Liver (tissue), 9 donors: Measurements from ENCODE around the gene ST6GALNAC3. TPM values are rescaled to one million over a fixed set of nuclear protein-coding genes. Genes with fewer than 3 reads are reported as not detected.

Experiments
- DNase-seq: peaks from one replicate; pipeline ENCODE4 v3.0.0-alpha.2; 2017; ENCODE audit warnings: low spot score
- H3K27ac ChIP-seq, 2 donors: one replicate each; pipeline ENCODE4 v1.7.0; 2013; ENCODE audit warnings: inconsistent platforms in 2 of 2, low read length in 2 of 2, control low read depth in 1 of 2, low read depth in 1 of 2, mild to moderate bottlenecking in 1 of 2
- H3K27me3 ChIP-seq, 4 donors: one replicate each; pipeline versions ENCODE4 v1.6.1 to v1.7.0; 2013; ENCODE audit warnings: low read length in 3 of 4, inconsistent platforms in 1 of 4, mild to moderate bottlenecking in 1 of 4, moderate library complexity in 1 of 4; ENCODE audit not compliant: control insufficient read depth in 4 of 4, insufficient read depth in 4 of 4
- H3K36me3 ChIP-seq, 4 donors: one replicate each; pipeline versions ENCODE4 v1.6.1 to v1.7.0; 2013; ENCODE audit warnings: low read length in 3 of 4, mild to moderate bottlenecking in 3 of 4, low read depth in 1 of 4, moderate library complexity in 1 of 4; ENCODE audit not compliant: control insufficient read depth in 4 of 4, insufficient read depth in 3 of 4
- H3K4me1 ChIP-seq, 4 donors: one replicate each; pipeline versions ENCODE4 v1.6.1 to v1.7.0; 2013; ENCODE audit warnings: low read length in 3 of 4, mild to moderate bottlenecking in 3 of 4, moderate library complexity in 1 of 4; ENCODE audit not compliant: control insufficient read depth in 4 of 4, insufficient read depth in 4 of 4
- H3K4me3 ChIP-seq, 3 donors: one replicate each; pipeline versions ENCODE4 v1.6.1 to v1.7.0; 2013; ENCODE audit warnings: low read length in 3 of 3, control low read depth in 1 of 3, low read depth in 1 of 3, mild to moderate bottlenecking in 1 of 3
- H3K9ac ChIP-seq, 2 donors: one replicate each; pipeline ENCODE4 v1.7.0; 2013; ENCODE audit warnings: low read length in 2 of 2, mild to moderate bottlenecking in 2 of 2, moderate library complexity in 2 of 2, control low read depth in 1 of 2, low read depth in 1 of 2
- H3K9me3 ChIP-seq, 4 donors: one replicate each; pipeline versions ENCODE4 v1.6.1 to v1.7.0; 2013; ENCODE audit warnings: low read length in 3 of 4; ENCODE audit not compliant: control insufficient read depth in 4 of 4
- EGR1 ChIP-seq, 2 donors: IDR thresholded peaks; 2 replicates each; pipeline ENCODE4 v1.6.1; 2016 to 2018; ENCODE audit warnings: antibody characterized with exemption in 2 of 2, low read depth in 2 of 2
- FOXA1 ChIP-seq: IDR thresholded peaks from 2 replicates; pipeline ENCODE4 v1.6.1; 2016; ENCODE audit warnings: antibody characterized with exemption
- FOXA2 ChIP-seq: IDR thresholded peaks from 2 replicates; pipeline ENCODE4 v1.6.1; 2016; ENCODE audit warnings: antibody characterized with exemption
- GABPA ChIP-seq, 2 donors: IDR thresholded peaks in 1 of 2; conservative IDR thresholded peaks in 1 of 2; 2 replicates each; pipeline ENCODE4 v1.6.1; 2016; ENCODE audit warnings: antibody characterized with exemption in 2 of 2, mild to moderate bottlenecking in 1 of 2, moderate library complexity in 1 of 2
- HNF4A ChIP-seq, 2 donors: conservative IDR thresholded peaks; 2 replicates each; pipeline ENCODE4 v1.6.1; 2016; ENCODE audit warnings: antibody characterized with exemption in 2 of 2, mild to moderate bottlenecking in 2 of 2
- HNF4G ChIP-seq: IDR thresholded peaks from 2 replicates; pipeline ENCODE4 v1.6.1; 2016; ENCODE audit warnings: antibody characterized with exemption
- JUND ChIP-seq, 2 donors: IDR thresholded peaks; 2 replicates each; pipeline ENCODE4 v1.6.1; 2016; ENCODE audit warnings: antibody characterized with exemption in 2 of 2
- NR2F2 ChIP-seq: IDR thresholded peaks from 2 replicates; pipeline ENCODE4 v1.6.1; 2016; ENCODE audit warnings: antibody characterized with exemption
- RAD21 ChIP-seq, 2 donors: IDR thresholded peaks; 2 replicates each; pipeline ENCODE4 v1.6.1; 2016; ENCODE audit warnings: antibody characterized with exemption in 2 of 2, mild to moderate bottlenecking in 2 of 2
- RXRA ChIP-seq, 2 donors: IDR thresholded peaks; 2 replicates each; pipeline ENCODE4 v1.6.1; 2017 to 2018; ENCODE audit warnings: antibody characterized with exemption in 2 of 2, mild to moderate bottlenecking in 1 of 2
- SP1 ChIP-seq: IDR thresholded peaks from 2 replicates; pipeline ENCODE4 v1.6.1; 2018; ENCODE audit warnings: antibody characterized with exemption, mild to moderate bottlenecking
- TAF1 ChIP-seq: conservative IDR thresholded peaks from 2 replicates; pipeline ENCODE4 v1.6.1; 2016; ENCODE audit warnings: antibody characterized with exemption, mild to moderate bottlenecking
- YY1 ChIP-seq: IDR thresholded peaks from 2 replicates; pipeline ENCODE4 v1.6.1; 2016; ENCODE audit warnings: antibody characterized with exemption, mild to moderate bottlenecking
- WGBS: extraction: QIAGEN DNeasy Blood & Tissue Kit; methylation state at CpG from one replicate; pipeline ENCODE4 v1.1.7; 2013; 5-methylcytosine and 5-hydroxymethylcytosine counted together
- polyA plus RNA-seq, 2 donors: library from polyadenylated mRNA; stranded (reverse) in 1 of 2; unstranded in 1 of 2; fragments of 200-250 nt in 1 of 2; fragments of >200 nt in 1 of 2; fragmentation: Nextera tagmentation in 1 of 2; extraction: Ambion mirVana in 1 of 2; gene quantifications; one replicate each; pipeline versions ENCODE4 v1.2.1 to v1.2.3, GENCODE V29; 2013 to 2015
- total RNA-seq, 2 donors: library from RNA; depleted of rRNA; stranded (reverse); fragments of >200 nt; gene quantifications; one replicate each; pipeline ENCODE4 v1.2.3, GENCODE V29; 2014
- TF ChIP-seq, protein P1 (sequence below): IDR thresholded peaks from 2 replicates; pipeline ENCODE4 v1.6.1; 2016; ENCODE audit warnings: antibody characterized with exemption
- TF ChIP-seq, protein P2 (sequence below): fragments of 150-350 bp; IDR thresholded peaks from 2 replicates; pipeline ENCODE4 v1.5.1; 2017; ENCODE audit warnings: improper control_type of control experiment, low read depth, low read length; ENCODE audit not compliant: missing input control
- TF ChIP-seq, protein P3 (sequence below): IDR thresholded peaks from 2 replicates; pipeline ENCODE4 v1.6.1; 2016; ENCODE audit warnings: antibody characterized with exemption
- TF ChIP-seq, protein P4 (sequence below): IDR thresholded peaks from 2 replicates; pipeline ENCODE4 v1.6.1; 2016; ENCODE audit warnings: antibody characterized with exemption, mild to moderate bottlenecking
- TF ChIP-seq, protein P5 (sequence below): IDR thresholded peaks from 2 replicates; pipeline ENCODE4 v1.6.1; 2016; ENCODE audit warnings: antibody characterized with exemption
- donor health status: healthy.
- donor health status: healthy.
- donor health status: healthy.
- donor health status: healthy.
- donor health status: healthy.

Gene ST6GALNAC3
- total and polyA plus RNA-seq, 4 donors = 1.2 to 5.0 (median 3.2) TPM

DNA sequence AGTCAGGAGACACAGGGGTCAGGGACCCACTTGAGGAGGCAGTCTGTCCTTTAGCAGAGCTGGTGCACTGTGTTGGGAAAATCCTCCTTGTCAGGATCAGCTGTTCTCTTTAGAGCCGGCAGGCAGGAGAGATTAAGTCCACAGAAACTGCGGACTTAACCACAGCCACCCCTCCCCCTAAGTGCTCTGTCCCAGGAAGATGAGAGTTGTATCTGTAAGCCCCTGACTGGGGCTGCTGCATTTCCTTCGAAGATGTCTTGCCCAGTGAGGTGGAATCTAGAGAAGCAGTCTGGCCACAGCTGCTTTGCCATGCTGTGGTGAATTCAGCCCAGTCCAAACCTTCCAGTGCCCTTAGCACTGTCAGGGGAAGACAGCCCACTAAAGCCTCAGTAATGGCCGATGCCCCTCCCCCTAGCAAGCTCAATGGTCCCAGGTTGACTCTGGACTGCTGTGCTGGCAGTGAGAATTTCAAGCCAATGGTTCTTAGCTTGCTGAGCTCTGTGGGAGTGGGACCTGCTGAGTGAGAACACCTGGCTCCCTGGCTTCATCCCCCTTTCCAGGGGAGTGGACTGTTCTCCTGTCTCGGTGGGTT, 172.8 kb downstream of the ST6GALNAC3 start:
- Histone ChIP-seq H3K27ac (no peak overlapping the region), H3K36me3 (no peaks in the 10 kb centered on the region), H3K27me3 (peaks cover 0 to 3% (median 0%) of the 10 kb centered on the region in 4 donors), H3K9ac (no peak overlapping the region), H3K4me1 (no peaks in the 10 kb centered on the region), H3K4me3 (no peak overlapping the region), H3K9me3 (peaks cover 0 to 2% (median 0%) of the 10 kb centered on the region in 4 donors)
- WGBS = 39% methylated on average over 5 of the region's 5 CpGs
- TF ChIP-seq, protein P1, sequence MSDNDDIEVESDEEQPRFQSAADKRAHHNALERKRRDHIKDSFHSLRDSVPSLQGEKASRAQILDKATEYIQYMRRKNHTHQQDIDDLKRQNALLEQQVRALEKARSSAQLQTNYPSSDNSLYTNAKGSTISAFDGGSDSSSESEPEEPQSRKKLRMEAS = no peak
- TF ChIP-seq, protein P2, sequence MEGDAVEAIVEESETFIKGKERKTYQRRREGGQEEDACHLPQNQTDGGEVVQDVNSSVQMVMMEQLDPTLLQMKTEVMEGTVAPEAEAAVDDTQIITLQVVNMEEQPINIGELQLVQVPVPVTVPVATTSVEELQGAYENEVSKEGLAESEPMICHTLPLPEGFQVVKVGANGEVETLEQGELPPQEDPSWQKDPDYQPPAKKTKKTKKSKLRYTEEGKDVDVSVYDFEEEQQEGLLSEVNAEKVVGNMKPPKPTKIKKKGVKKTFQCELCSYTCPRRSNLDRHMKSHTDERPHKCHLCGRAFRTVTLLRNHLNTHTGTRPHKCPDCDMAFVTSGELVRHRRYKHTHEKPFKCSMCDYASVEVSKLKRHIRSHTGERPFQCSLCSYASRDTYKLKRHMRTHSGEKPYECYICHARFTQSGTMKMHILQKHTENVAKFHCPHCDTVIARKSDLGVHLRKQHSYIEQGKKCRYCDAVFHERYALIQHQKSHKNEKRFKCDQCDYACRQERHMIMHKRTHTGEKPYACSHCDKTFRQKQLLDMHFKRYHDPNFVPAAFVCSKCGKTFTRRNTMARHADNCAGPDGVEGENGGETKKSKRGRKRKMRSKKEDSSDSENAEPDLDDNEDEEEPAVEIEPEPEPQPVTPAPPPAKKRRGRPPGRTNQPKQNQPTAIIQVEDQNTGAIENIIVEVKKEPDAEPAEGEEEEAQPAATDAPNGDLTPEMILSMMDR = no peak
- no peak for TF ChIP-seq FOXA2
- TF ChIP-seq SP1 = no peak
- no peak for TF ChIP-seq JUND (IDR thresholded peaks at IDR 0.05)
- no peak for TF ChIP-seq NR2F2
- no peak for TF ChIP-seq TAF1
- TF ChIP-seq, protein P3, sequence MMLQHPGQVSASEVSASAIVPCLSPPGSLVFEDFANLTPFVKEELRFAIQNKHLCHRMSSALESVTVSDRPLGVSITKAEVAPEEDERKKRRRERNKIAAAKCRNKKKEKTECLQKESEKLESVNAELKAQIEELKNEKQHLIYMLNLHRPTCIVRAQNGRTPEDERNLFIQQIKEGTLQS = no peak
- no peak for TF ChIP-seq RAD21 (IDR thresholded peaks at IDR 0.05)
- no peak for TF ChIP-seq EGR1 (IDR thresholded peaks at IDR 0.05; ENCODE audit: low read depth in 2 of 2)
- no peak for TF ChIP-seq HNF4A (conservative IDR thresholded peaks at IDR 0.05)
- no peak for TF ChIP-seq RXRA (IDR thresholded peaks at IDR 0.05)
- no peak for TF ChIP-seq GABPA (IDR thresholded peaks at IDR 0.05 in 1 of 2, conservative IDR thresholded peaks at IDR 0.05 in 1 of 2)
- TF ChIP-seq, protein P4, sequence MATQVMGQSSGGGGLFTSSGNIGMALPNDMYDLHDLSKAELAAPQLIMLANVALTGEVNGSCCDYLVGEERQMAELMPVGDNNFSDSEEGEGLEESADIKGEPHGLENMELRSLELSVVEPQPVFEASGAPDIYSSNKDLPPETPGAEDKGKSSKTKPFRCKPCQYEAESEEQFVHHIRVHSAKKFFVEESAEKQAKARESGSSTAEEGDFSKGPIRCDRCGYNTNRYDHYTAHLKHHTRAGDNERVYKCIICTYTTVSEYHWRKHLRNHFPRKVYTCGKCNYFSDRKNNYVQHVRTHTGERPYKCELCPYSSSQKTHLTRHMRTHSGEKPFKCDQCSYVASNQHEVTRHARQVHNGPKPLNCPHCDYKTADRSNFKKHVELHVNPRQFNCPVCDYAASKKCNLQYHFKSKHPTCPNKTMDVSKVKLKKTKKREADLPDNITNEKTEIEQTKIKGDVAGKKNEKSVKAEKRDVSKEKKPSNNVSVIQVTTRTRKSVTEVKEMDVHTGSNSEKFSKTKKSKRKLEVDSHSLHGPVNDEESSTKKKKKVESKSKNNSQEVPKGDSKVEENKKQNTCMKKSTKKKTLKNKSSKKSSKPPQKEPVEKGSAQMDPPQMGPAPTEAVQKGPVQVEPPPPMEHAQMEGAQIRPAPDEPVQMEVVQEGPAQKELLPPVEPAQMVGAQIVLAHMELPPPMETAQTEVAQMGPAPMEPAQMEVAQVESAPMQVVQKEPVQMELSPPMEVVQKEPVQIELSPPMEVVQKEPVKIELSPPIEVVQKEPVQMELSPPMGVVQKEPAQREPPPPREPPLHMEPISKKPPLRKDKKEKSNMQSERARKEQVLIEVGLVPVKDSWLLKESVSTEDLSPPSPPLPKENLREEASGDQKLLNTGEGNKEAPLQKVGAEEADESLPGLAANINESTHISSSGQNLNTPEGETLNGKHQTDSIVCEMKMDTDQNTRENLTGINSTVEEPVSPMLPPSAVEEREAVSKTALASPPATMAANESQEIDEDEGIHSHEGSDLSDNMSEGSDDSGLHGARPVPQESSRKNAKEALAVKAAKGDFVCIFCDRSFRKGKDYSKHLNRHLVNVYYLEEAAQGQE = no peak
- no peak for DNase-seq

DNA sequence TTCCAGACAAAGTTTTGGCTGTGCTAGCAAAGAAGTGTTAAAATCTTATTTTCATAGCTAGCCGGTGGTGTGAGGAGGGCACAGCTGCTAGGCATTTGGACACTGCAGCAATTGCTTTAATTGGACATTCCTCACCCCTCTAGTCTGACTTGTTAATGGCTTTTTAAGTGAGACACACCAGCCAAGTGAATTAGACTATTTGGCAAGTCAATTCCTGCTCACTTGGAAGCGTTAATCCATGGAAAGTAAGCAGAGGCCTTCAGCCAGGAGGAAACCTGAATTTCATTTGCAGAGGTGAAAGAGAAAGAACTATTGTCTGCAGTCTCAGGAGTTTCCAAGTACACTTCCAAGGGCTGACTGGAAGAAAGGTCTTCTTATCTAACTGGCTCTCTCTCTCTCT, 175.7 kb downstream of the ST6GALNAC3 start:
- H3K4me3 ChIP-seq = no peak overlapping the region
- no peaks in the 10 kb centered on the region for H3K9me3 ChIP-seq
- H3K9ac ChIP-seq = no peak overlapping the region
- no peaks in the 10 kb centered on the region for H3K36me3 ChIP-seq
- TF ChIP-seq, protein P2 = no peak
- TF ChIP-seq GABPA (IDR thresholded peaks at IDR 0.05 in 1 of 2, conservative IDR thresholded peaks at IDR 0.05 in 1 of 2) (no peak), JUND (IDR thresholded peaks at IDR 0.05) (no peak), RAD21 (IDR thresholded peaks at IDR 0.05) (no peak), TAF1 (no peak), FOXA1 (no peak), HNF4A (conservative IDR thresholded peaks at IDR 0.05) (no peak), HNF4G (no peak), YY1 (no peak), SP1 (no peak), RXRA (IDR thresholded peaks at IDR 0.05) (no peak)
- TF ChIP-seq, protein P3 = no peak
- TF ChIP-seq, protein P1 = no peak
- TF ChIP-seq, protein P5, sequence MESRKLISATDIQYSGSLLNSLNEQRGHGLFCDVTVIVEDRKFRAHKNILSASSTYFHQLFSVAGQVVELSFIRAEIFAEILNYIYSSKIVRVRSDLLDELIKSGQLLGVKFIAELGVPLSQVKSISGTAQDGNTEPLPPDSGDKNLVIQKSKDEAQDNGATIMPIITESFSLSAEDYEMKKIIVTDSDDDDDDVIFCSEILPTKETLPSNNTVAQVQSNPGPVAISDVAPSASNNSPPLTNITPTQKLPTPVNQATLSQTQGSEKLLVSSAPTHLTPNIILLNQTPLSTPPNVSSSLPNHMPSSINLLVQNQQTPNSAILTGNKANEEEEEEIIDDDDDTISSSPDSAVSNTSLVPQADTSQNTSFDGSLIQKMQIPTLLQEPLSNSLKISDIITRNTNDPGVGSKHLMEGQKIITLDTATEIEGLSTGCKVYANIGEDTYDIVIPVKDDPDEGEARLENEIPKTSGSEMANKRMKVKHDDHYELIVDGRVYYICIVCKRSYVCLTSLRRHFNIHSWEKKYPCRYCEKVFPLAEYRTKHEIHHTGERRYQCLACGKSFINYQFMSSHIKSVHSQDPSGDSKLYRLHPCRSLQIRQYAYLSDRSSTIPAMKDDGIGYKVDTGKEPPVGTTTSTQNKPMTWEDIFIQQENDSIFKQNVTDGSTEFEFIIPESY = no peak
- no peak overlapping the region for H3K27ac ChIP-seq
- H3K4me1 ChIP-seq = no peaks in the 10 kb centered on the region
- no peak for DNase-seq
- H3K27me3 ChIP-seq = peaks cover 0 to 3% (median 0%) of the 10 kb centered on the region in 4 donors
- WGBS = 56% methylated on average over 2 of the region's 2 CpGs
